Naive thymus-derived CD4-positive, alpha-beta T cell (primary cell): Measurements from ENCODE around the gene GPX6. TPM values are rescaled to one million over a fixed set of nuclear protein-coding genes. Genes with fewer than 3 reads are reported as not detected.
"Not testable (repeated sequence)": the region's sequence is repeated elsewhere in the genome, so short reads cannot be mapped to it uniquely, and the experiment has no call there.

ENCODE experiments used
- ATAC-seq: fragments of 150-1000 bp; cut with Tn5 transposase; 2 replicates; pipeline ENCODE4 v1.10.0; 2021; ENCODE audit warnings: mild to moderate bottlenecking, moderate library complexity
- CTCF ChIA-PET: fragments of 350-600 bp; sonication (Branson Sonifier 250); formaldehyde crosslinking; loops from one replicate; lab custom pipeline; 2021; ENCODE audit warnings: antibody characterized with exemption; lab: Charles Lee
- POLR2A ChIA-PET: fragments of 350-600 bp; sonication (Branson Sonifier 250); formaldehyde crosslinking; loops from one replicate; lab custom pipeline; 2021; ENCODE audit warnings: antibody characterized with exemption, inconsistent platforms; lab: Charles Lee
- DNase-seq, 9 donors: peaks; one replicate each; pipeline versions ENCODE4 v3.0.0 to v3.0.0-alpha.2; 2020 to 2022; ENCODE audit warnings: mixed read lengths in 1 of 9
- H3K27ac ChIP-seq: one replicate; pipeline ENCODE4 v1.7.0; 2013; ENCODE audit warnings: mild to moderate bottlenecking, low read depth, low read length, moderate library complexity
- H3K27me3 ChIP-seq, 2 donors: one replicate each; pipeline ENCODE4 v1.7.0; 2013; ENCODE audit warnings: low read length in 2 of 2, mild to moderate bottlenecking in 2 of 2, moderate library complexity in 2 of 2; ENCODE audit not compliant: control insufficient read depth in 2 of 2, insufficient read depth in 2 of 2
- H3K36me3 ChIP-seq, 3 experiments: 1 replicate in 2 of 3; 2 replicates in 1 of 3; pipeline ENCODE4 v1.7.0; 2013; ENCODE audit warnings: low read length in 3 of 3, mild to moderate bottlenecking in 3 of 3, moderate library complexity in 1 of 3; ENCODE audit not compliant: insufficient read depth in 3 of 3, control insufficient read depth in 2 of 3
- H3K4me1 ChIP-seq, 2 donors: one replicate each; pipeline ENCODE4 v1.7.0; 2013; ENCODE audit warnings: low read length in 2 of 2, mild to moderate bottlenecking in 2 of 2, moderate library complexity in 1 of 2; ENCODE audit not compliant: control insufficient read depth in 2 of 2, insufficient read depth in 2 of 2
- H3K4me3 ChIP-seq: 2 replicates; pipeline ENCODE4 v1.7.0; 2013; ENCODE audit warnings: mild to moderate bottlenecking, low read length
- H3K9me3 ChIP-seq, 3 experiments: 1 replicate in 2 of 3; 2 replicates in 1 of 3; pipeline ENCODE4 v1.7.0; 2013; ENCODE audit warnings: low read length in 3 of 3; ENCODE audit not compliant: control insufficient read depth in 2 of 3
- H3K27ac Mint-ChIP-seq, 9 donors: one replicate each; pipeline ENCODE4 v1.8.0; 2020 to 2022; ENCODE audit warnings: mixed read lengths in 9 of 9, mild to moderate bottlenecking in 8 of 9, moderate library complexity in 5 of 9, inconsistent platforms in 2 of 9
- H3K27me3 Mint-ChIP-seq, 5 donors: one replicate each; pipeline ENCODE4 v1.8.0; 2021 to 2022; ENCODE audit warnings: mixed read lengths in 5 of 5, mild to moderate bottlenecking in 1 of 5
- H3K36me3 Mint-ChIP-seq, 5 donors: one replicate each; pipeline ENCODE4 v1.8.0; 2020 to 2022; ENCODE audit warnings: mixed read lengths in 5 of 5, mild to moderate bottlenecking in 3 of 5, inconsistent platforms in 1 of 5
- H3K4me1 Mint-ChIP-seq, 7 donors: one replicate each; pipeline ENCODE4 v1.8.0; 2020 to 2022; ENCODE audit warnings: mixed read lengths in 7 of 7, mild to moderate bottlenecking in 3 of 7, inconsistent platforms in 1 of 7
- H3K4me3 Mint-ChIP-seq, 10 donors: one replicate each; pipeline ENCODE4 v1.8.0; 2020 to 2022; ENCODE audit warnings: mild to moderate bottlenecking in 10 of 10, mixed read lengths in 10 of 10, moderate library complexity in 6 of 10, inconsistent platforms in 2 of 10
- H3K9me3 Mint-ChIP-seq, 11 donors: one replicate each; pipeline ENCODE4 v1.8.0; 2020 to 2022; ENCODE audit warnings: mixed read lengths in 11 of 11, mild to moderate bottlenecking in 4 of 11, inconsistent platforms in 1 of 11, moderate library complexity in 1 of 11
- intact Hi-C, 2 donors: fragments of 100-400 bp; cut with micrococcal nuclease; formaldehyde crosslinking; loops; one replicate each; pipeline ENCODE4 v1.15.1; 2023
- polyA plus RNA-seq, 2 donors: library from polyadenylated mRNA; unstranded; fragments of 300-500 nt; fragmentation: Illumina TruSeq; gene quantifications; one replicate each; pipeline ENCODE4 v1.2.3, GENCODE V29; 2021
- total RNA-seq, 6 experiments: library from RNA in 5 of 6; stranded (reverse) in 5 of 6; gene quantifications; 1 replicate in 5 of 6; 2 replicates in 1 of 6; pipeline ENCODE4 v1.2.3 and lab custom pipeline; 2021 to 2026

GPX6 gene
- total and polyA plus RNA-seq, 7 experiments from 2014 or later = not detected

- Mint-ChIP-seq H3K4me1 (peaks cover 0 to 6% (median 0%) of the 10 kb centered on the region in 7 donors), H3K27ac (no peak overlapping the region), H3K4me3 (no peak overlapping the region), H3K27me3 (peaks cover 58 to 82% (median 74%) of the 10 kb centered on the region in 5 donors), H3K9me3 (peaks cover 0 to 6% (median 2%) of the 10 kb centered on the region in 11 donors), H3K36me3 (no peaks in the 10 kb centered on the region)
- no peaks in the 10 kb centered on the region for H3K4me1 ChIP-seq
- POLR2A ChIA-PET = no interaction called here
- H3K9me3 ChIP-seq = no peaks in the 10 kb centered on the region
- no peak overlapping the region for H3K27ac ChIP-seq
- intact Hi-C loops = no loop called here
- H3K27me3 ChIP-seq = peaks cover 0 to 6% of the 10 kb centered on the region in 2 donors
- no peak overlapping the region for H3K4me3 ChIP-seq
- no peaks in the 10 kb centered on the region for H3K36me3 ChIP-seq
- CTCF ChIA-PET = no interaction called here
- DNase-seq (no peak), ATAC-seq (no peak)
Observed at GRCh38 chr6:28551891-28552666, 36.5 kb upstream of the GPX6 start.

GRCh38 chr6:28547003-28547402 lies 31.4 kb upstream of the GPX6 start:
- H3K36me3 Mint-ChIP-seq, H3K27ac ChIP-seq, POLR2A ChIA-PET, H3K27ac Mint-ChIP-seq, H3K4me3 Mint-ChIP-seq, DNase-seq, CTCF ChIA-PET, intact Hi-C loops, H3K9me3 ChIP-seq, H3K36me3 ChIP-seq, H3K4me3 ChIP-seq, ATAC-seq: not testable (repeated sequence)
- peaks cover 0 to 11% of the 10 kb centered on the region in 2 donors for H3K27me3 ChIP-seq
- Mint-ChIP-seq H3K27me3 (peaks cover 22 to 85% (median 58%) of the 10 kb centered on the region in 5 donors), H3K9me3 (peaks cover 0 to 17% (median 5%) of the 10 kb centered on the region in 11 donors), H3K4me1 (peaks cover 15 to 28% (median 27%) of the 10 kb centered on the region in 7 donors)
- peaks cover 0 to 12% of the 10 kb centered on the region in 2 donors for H3K4me1 ChIP-seq

GRCh38 chr6:28545955-28546354 lies 30.4 kb upstream of the GPX6 start:
- ATAC-seq (no peak), DNase-seq (no peak)
- H3K4me3 Mint-ChIP-seq = peak overlapping the region in 1 of 10 donors; percentile 19
- intact Hi-C loops = no loop called here
- H3K27ac Mint-ChIP-seq = no peak overlapping the region
- H3K4me1 Mint-ChIP-seq = peaks cover 15 to 33% (median 28%) of the 10 kb centered on the region in 7 donors
- peaks cover 0 to 11% of the 10 kb centered on the region in 2 donors for H3K27me3 ChIP-seq
- no peaks in the 10 kb centered on the region for H3K36me3 ChIP-seq
- CTCF ChIA-PET = no interaction called here
- H3K27me3 Mint-ChIP-seq = peaks cover 17 to 84% (median 57%) of the 10 kb centered on the region in 5 donors
- no peak overlapping the region for H3K27ac ChIP-seq
- POLR2A ChIA-PET = no interaction called here
- H3K4me1 ChIP-seq = peaks cover 0 to 12% of the 10 kb centered on the region in 2 donors
- H3K9me3 ChIP-seq = no peaks in the 10 kb centered on the region
- H3K4me3 ChIP-seq = no peak overlapping the region
- H3K36me3 Mint-ChIP-seq = peaks cover 0 to 2% (median 0%) of the 10 kb centered on the region in 5 donors
- H3K9me3 Mint-ChIP-seq = peaks cover 0 to 28% (median 8%) of the 10 kb centered on the region in 11 donors

GRCh38 chr6:28543651-28544610 lies 28.3 kb upstream of the GPX6 start:
- peak in 7 of 9 donors; percentile 26 to 45 (median 38) for DNase-seq
- CTCF ChIA-PET = interaction anchor here (0.5 to 2.3 kb wide), 4 partner anchors 13 to 142 kb away, joined by 3 to 11 read pairs (median 4); no protein-coding TSS in a partner anchor
- peaks cover 0 to 11% of the 10 kb centered on the region in 2 donors for H3K27me3 ChIP-seq
- peak overlapping the region; percentile 43 for H3K27ac ChIP-seq
- peaks cover 15 to 34% (median 28%) of the 10 kb centered on the region in 7 donors for H3K4me1 Mint-ChIP-seq
- peaks cover 0 to 12% of the 10 kb centered on the region in 2 donors for H3K4me1 ChIP-seq
- intact Hi-C loops = loop anchor here (1.0 to 5.0 kb wide), 12 partner anchors 37 to 791 kb away; partner anchors contain the start of genes ZKSCAN4 (in 1 of the 2) and ZSCAN23 (in 1 of the 2)
- H3K9me3 ChIP-seq = no peaks in the 10 kb centered on the region
- POLR2A ChIA-PET = interaction anchor here (0.6 to 1.5 kb wide), 3 partner anchors 38 to 1021 kb away, joined by 3 to 4 read pairs (median 3); no protein-coding TSS in a partner anchor
- no peaks in the 10 kb centered on the region for H3K36me3 ChIP-seq
- H3K4me3 ChIP-seq = peak overlapping the region; percentile 62
- ATAC-seq = peak; percentile 53
- H3K36me3 Mint-ChIP-seq = peaks cover 0 to 2% (median 0%) of the 10 kb centered on the region in 5 donors
- peak overlapping the region; percentile 79 to 94 (median 88) for H3K4me3 Mint-ChIP-seq
- H3K27ac Mint-ChIP-seq = peak overlapping the region in 8 of 9 donors; percentile 57 to 92 (median 77)
- H3K27me3 Mint-ChIP-seq = peaks cover 0 to 82% (median 55%) of the 10 kb centered on the region in 5 donors
- H3K9me3 Mint-ChIP-seq = peaks cover 0 to 36% (median 13%) of the 10 kb centered on the region in 11 donors

- H3K27ac Mint-ChIP-seq = peak overlapping the region; percentile 26 to 92 (median 85)
- POLR2A ChIA-PET = interaction anchor here (0.7 to 1.5 kb wide), 4 partner anchors 12 to 142 kb away, joined by 3 to 4 read pairs (median 3); no protein-coding TSS in a partner anchor
- intact Hi-C loops = loop anchor here (1.0 to 5.0 kb wide), 15 partner anchors 19 to 790 kb away; partner anchors contain the start of genes ZSCAN12 (in 2 of the 2), ZKSCAN4 (in 1 of the 2) and ZSCAN23 (in 1 of the 2)
Observed at GRCh38 chr6:28542440-28543296, 27.1 kb upstream of the GPX6 start.

More at GRCh38 chr6:28542440-28543296, 27.1 kb upstream of the GPX6 start:
- peak overlapping the region; percentile 62 for H3K4me3 ChIP-seq
- no peak overlapping the region for H3K27ac ChIP-seq
- H3K27me3 ChIP-seq = peaks cover 0 to 11% of the 10 kb centered on the region in 2 donors
- Mint-ChIP-seq H3K27me3 (peaks cover 0 to 84% (median 51%) of the 10 kb centered on the region in 5 donors), H3K4me1 (peaks cover 15 to 46% (median 37%) of the 10 kb centered on the region in 7 donors), H3K36me3 (peaks cover 0 to 2% (median 0%) of the 10 kb centered on the region in 5 donors), H3K4me3 (peak overlapping the region; percentile 79 to 94 (median 88)), H3K9me3 (peaks cover 0 to 38% (median 12%) of the 10 kb centered on the region in 11 donors)
- peak; percentile 75 for ATAC-seq
- no peaks in the 10 kb centered on the region for H3K36me3 ChIP-seq
- CTCF ChIA-PET = interaction anchor here (0.7 to 2.3 kb wide), 5 partner anchors 12 to 48 kb away, joined by 3 to 11 read pairs (median 3); no protein-coding TSS in a partner anchor
- peak; percentile 25 to 76 (median 68) for DNase-seq
- no peaks in the 10 kb centered on the region for H3K9me3 ChIP-seq
- H3K4me1 ChIP-seq = peaks cover 0 to 12% of the 10 kb centered on the region in 2 donors
